Mononuclear cell (primary cell): Measurements from ENCODE around the gene CTNNA3. TPM values are rescaled to one million over a fixed set of nuclear protein-coding genes. Genes with fewer than 3 reads are reported as not detected.
"Not testable (repeated sequence)": the region's sequence is repeated elsewhere in the genome, so short reads cannot be mapped to it uniquely, and the experiment has no call there.

Experiments used
- H3K27me3 ChIP-seq: 2 replicates; pipeline ENCODE4 v1.6.0; 2011; ENCODE audit warnings: low read length, control low read depth; ENCODE audit not compliant: insufficient read depth
- H3K4me1 ChIP-seq: 2 replicates; pipeline ENCODE4 v1.5.1; 2011; ENCODE audit warnings: mild to moderate bottlenecking, low read length, control low read depth; ENCODE audit not compliant: insufficient read depth
- H3K4me3 ChIP-seq: 2 replicates; pipeline ENCODE4 v1.5.1; 2011; ENCODE audit warnings: mild to moderate bottlenecking, low read length, moderate library complexity
- H3K9me3 ChIP-seq: 2 replicates; pipeline ENCODE4 v1.5.1; 2011; ENCODE audit warnings: low read depth, mild to moderate bottlenecking, control low read depth, low read length
- total RNA-seq: library from RNA; depleted of rRNA; stranded (reverse); fragments of >200 nt; gene quantifications from one replicate; pipeline ENCODE4 v1.2.3, GENCODE V29; 2012

CTNNA3 gene
- total RNA-seq, 1 donor: 0.42 TPM

- Histone ChIP-seq H3K27me3 (no peaks in the 10 kb centered on the region), H3K4me1 (no peaks in the 10 kb centered on the region), H3K4me3 (no peak overlapping the region), H3K9me3 (no peaks in the 10 kb centered on the region)
Measured at GRCh38 chr10:66353422-66353821, 1342.6 kb downstream of the CTNNA3 start.

- Histone ChIP-seq H3K9me3 (no peaks in the 10 kb centered on the region), H3K4me3 (no peak overlapping the region), H3K4me1 (no peaks in the 10 kb centered on the region), H3K27me3 (no peaks in the 10 kb centered on the region)
Measured at GRCh38 chr10:66350622-66351399, 1345.2 kb downstream of the CTNNA3 start.

DNA sequence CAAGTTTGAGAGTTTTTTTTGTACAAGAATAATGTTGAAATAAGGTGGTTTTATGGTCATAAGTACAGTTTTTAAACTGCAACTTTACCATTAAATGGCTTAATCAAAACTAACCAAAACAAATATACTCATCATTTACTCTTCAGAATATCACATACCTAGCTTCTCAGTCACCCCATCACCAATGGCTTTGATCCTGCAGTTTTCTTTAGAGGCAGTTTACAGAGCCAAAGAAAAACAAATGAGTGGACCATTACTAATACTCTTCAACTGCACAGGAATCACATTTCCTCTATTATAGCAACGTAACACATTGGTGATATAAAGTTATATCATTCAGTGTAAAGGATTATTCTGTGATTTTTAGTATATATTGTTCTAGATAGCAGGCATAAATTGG lies 1346.3 kb downstream of the CTNNA3 start:
- H3K27me3 ChIP-seq: no peaks in the 10 kb centered on the region
- no peak overlapping the region for H3K4me3 ChIP-seq
- no peaks in the 10 kb centered on the region for H3K4me1 ChIP-seq
- H3K9me3 ChIP-seq: no peaks in the 10 kb centered on the region

DNA sequence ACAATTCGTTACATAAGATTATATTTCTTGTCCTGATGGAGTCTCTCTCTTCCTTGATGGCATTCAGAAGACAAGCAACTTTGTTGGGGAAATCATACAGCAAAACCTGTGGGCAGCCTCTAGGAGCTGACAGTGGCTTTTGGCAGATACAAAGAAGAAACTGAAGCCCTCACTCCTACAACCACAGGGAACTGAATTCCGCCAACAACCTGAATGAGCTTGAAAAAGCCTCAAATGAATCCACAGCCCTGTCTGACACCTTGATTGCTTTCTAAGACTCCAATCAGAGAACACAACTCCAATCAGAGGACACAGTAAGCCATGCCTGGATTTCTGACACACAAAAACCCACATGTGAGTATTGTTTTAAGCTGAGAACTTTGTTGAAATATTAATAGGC lies 1346.9 kb downstream of the CTNNA3 start:
- Histone ChIP-seq H3K27me3 (no peaks in the 10 kb centered on the region), H3K4me1 (no peaks in the 10 kb centered on the region), H3K9me3 (no peaks in the 10 kb centered on the region), H3K4me3 (no peak overlapping the region)

DNA sequence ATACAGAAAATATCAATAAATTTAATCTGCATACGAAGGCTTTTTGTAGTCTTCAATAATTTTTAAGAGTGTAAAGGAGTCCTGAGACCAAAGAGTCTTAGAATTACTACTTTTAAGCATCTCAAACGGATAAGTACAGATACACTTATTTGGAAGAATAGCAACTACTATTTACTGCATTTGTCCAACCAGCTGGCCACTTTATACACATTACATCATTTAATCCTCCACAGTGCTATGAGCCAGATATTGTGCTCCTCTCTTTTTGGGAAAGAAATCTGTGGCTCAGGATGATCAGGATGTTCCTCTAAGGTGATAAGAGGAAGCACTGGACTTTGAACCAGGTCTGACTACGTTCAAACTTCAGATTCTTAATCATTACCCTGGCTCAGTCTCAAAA lies 1358.8 kb downstream of the CTNNA3 start:
- no peak overlapping the region for H3K4me3 ChIP-seq
- H3K4me1 ChIP-seq: no peaks in the 10 kb centered on the region
- H3K27me3 ChIP-seq: no peaks in the 10 kb centered on the region
- H3K9me3 ChIP-seq: no peaks in the 10 kb centered on the region

DNA sequence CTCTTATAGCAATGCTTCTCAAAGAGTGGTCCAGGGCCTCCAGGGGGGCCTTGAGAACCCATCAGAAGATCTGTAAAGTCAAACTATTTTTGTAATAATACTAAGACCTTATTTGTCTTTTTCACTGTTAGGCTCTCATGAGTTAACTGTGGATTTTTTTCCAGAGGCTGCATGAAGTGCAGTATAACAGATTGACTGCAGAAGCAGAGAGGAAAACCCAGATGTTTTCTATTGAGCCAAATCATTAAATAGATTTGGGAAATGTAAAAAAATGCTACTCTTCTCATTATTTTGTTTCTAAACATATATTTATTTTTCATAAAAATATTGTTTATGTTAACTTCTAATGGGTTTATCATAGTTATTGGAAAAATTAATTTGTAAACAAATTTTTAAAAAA lies 1359.2 kb downstream of the CTNNA3 start:
- Histone ChIP-seq H3K4me3 (no peak overlapping the region), H3K4me1 (no peaks in the 10 kb centered on the region)

GRCh38 chr10:66335753-66336152 lies 1360.2 kb downstream of the CTNNA3 start:
- H3K27me3 ChIP-seq, H3K4me3 ChIP-seq, H3K4me1 ChIP-seq, H3K9me3 ChIP-seq: not testable (repeated sequence)

More for the DNA sequence above, 1359.2 kb downstream of the CTNNA3 start:
- no peaks in the 10 kb centered on the region for H3K9me3 ChIP-seq
- H3K27me3 ChIP-seq: no peaks in the 10 kb centered on the region

GRCh38 chr10:66329147-66329546 lies 1366.8 kb downstream of the CTNNA3 start:
- no peaks in the 10 kb centered on the region for H3K4me1 ChIP-seq
- no peaks in the 10 kb centered on the region for H3K27me3 ChIP-seq
- no peaks in the 10 kb centered on the region for H3K9me3 ChIP-seq
- H3K4me3 ChIP-seq: no peak overlapping the region

DNA sequence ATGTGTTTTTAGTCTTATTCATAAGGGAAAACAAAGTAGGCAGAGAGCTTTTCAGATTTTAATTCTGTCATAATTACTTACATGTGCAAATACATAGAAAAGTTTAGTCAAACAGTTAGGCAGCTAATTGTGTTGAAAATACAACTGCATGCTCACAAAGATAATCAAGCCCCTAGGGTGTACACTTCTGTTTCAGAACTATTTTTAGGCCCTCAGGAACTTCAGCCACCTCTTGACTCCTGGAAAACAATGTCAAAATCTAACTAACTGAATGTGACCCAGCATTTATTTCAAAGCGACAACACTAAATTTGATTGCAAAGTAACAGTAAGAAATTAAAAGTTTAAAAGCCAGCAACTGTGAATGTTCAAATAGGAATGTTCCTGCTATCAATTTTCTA lies 1369.1 kb downstream of the CTNNA3 start:
- H3K4me1 ChIP-seq: no peaks in the 10 kb centered on the region
- no peak overlapping the region for H3K4me3 ChIP-seq
- no peaks in the 10 kb centered on the region for H3K27me3 ChIP-seq
- no peaks in the 10 kb centered on the region for H3K9me3 ChIP-seq

GRCh38 chr10:66322777-66323176 lies 1373.2 kb downstream of the CTNNA3 start:
- Histone ChIP-seq H3K4me3 (no peak overlapping the region), H3K9me3 (no peaks in the 10 kb centered on the region), H3K27me3 (no peaks in the 10 kb centered on the region), H3K4me1 (no peaks in the 10 kb centered on the region)

DNA sequence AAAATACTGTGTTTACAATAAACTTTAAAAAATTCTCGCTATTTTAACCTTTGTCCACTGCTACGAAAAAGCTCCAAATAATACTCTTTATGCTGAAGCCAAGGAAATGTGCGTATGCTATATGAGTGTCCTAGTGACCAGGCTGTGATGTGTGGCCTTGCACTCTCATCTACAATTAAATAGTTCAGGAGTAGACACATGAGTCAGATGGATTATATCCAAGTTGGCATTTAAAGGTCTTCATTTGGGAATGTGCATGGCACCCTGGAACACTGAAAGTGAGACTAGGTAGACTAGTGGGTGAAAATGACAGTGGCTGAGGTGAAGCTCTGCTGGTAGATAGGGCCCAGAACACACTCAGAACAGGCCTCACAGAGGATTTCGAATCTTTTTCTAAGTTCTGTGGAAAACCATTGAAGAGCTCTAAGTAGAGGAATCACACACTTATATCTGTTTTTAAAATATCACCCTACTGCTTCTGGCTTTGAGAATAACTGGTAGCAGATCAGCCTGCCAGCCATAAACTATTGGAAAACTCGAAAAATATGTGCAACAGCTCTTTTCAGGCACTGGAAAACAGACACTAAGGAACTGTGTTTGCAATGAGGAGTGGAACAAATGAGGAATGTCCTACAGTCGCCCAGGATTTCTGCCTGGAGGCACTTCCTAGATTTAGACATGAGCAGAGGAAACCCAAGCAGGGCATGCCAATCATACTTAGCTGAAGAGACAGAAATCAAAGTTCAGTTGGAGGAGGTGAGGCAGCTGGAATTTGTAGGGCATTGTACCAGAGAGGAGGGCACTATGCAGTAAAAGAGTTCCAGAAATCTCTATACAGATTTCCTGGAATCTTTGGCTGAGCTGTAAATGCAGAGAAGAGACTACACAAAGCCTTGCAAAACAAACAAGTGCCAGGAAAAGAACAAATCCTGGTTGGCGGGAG lies 1374.0 kb downstream of the CTNNA3 start:
- Histone ChIP-seq H3K9me3 (no peaks in the 10 kb centered on the region), H3K27me3 (no peaks in the 10 kb centered on the region), H3K4me3 (no peak overlapping the region), H3K4me1 (no peaks in the 10 kb centered on the region)

GRCh38 chr10:66318761-66319160 lies 1377.2 kb downstream of the CTNNA3 start:
- Histone ChIP-seq H3K27me3 (no peaks in the 10 kb centered on the region), H3K4me3 (no peak overlapping the region), H3K9me3 (no peaks in the 10 kb centered on the region), H3K4me1 (no peaks in the 10 kb centered on the region)

- Histone ChIP-seq H3K9me3 (no peaks in the 10 kb centered on the region), H3K27me3 (no peaks in the 10 kb centered on the region), H3K4me1 (no peaks in the 10 kb centered on the region), H3K4me3 (no peak overlapping the region)
Measured at GRCh38 chr10:66307826-66308225, 1388.2 kb downstream of the CTNNA3 start.

- no peak overlapping the region for H3K4me3 ChIP-seq
- no peaks in the 10 kb centered on the region for H3K27me3 ChIP-seq
- peaks cover 4% of the 10 kb centered on the region for H3K9me3 ChIP-seq
- no peaks in the 10 kb centered on the region for H3K4me1 ChIP-seq
Measured at GRCh38 chr10:66301078-66301477, 1394.9 kb downstream of the CTNNA3 start.

DNA sequence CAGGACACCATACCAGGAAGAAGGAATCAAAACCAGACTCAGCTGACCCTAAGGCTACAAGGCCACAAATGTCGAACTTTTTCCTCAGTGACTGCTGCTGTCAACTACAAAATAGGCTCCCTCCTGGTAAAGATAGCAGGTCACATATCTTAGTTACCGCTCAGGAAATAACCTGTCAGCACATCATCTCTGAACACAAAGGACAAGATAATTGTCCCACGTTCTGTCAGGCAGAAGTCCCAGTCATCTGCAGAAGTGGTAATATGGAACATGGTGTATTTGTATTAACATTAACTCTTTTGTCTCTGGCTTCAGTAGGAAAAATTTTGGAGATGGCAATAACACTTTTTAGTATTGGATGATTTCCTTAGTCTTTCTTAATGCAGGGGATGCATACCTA lies 1400.4 kb downstream of the CTNNA3 start:
- H3K9me3 ChIP-seq: no peaks in the 10 kb centered on the region
- no peak overlapping the region for H3K4me3 ChIP-seq
- no peaks in the 10 kb centered on the region for H3K27me3 ChIP-seq
- no peaks in the 10 kb centered on the region for H3K4me1 ChIP-seq
